Measurements from ENCODE around the gene SETD3.

Gene SETD3

GRCh38 chr14:99479906-99480869 lies at the start of gene SETD3:
TSS of gene SETD3 (minus strand) at chr14:99480859. CDS start at chr14:99465805, 15,054 bp downstream.
- peak in 1 of 2 donors; percentile 17 for DNase-seq

DNA sequence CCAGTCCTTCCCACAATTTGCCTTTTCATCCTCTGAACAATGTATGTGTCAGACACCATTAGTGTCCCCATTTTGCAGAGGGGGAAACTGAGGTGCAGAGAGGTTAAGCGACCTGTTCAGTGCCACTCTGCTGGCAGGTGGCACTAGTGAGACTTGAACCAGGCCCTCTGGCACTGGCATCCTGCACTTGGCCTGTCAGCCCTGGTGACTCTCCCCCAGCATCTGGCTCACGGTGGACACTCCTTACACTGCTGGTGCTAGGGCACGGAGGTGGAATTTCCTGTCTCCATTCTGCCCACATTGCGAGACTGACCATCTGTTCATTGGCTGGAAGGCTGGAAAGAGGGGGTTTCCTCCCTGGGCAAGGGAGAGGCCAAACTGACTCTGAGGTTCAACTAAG lies 49.2 kb upstream of the SETD3 start:
- no peak for DNase-seq

GRCh38 chr14:99527427-99528076 lies 46.9 kb upstream of the SETD3 start:
- no peak for DNase-seq

DNA sequence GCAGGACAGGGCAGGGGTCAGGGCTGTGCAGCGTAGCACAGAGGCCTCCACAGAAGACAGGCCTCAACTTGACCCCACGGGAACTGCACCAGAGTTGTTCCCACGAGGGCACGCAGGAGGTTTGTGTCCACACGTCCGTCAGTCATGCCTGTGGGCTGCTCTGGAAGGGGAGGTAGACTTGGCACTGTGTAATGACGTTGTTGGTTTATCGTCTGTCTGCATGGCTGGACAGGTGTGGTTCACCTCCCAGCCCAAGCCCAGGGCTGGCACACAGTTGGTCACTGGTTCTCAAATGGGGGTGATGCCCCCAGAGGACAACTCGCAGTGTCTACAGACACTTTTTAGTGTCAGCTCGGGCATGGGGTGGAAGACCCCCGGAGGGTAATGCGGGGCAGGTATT lies 46.4 kb upstream of the SETD3 start:
- no peak for DNase-seq

GRCh38 chr14:99525699-99526080 lies 45.0 kb upstream of the SETD3 start:
- DNase-seq: no peak

- DNase-seq: no peak
These were observed 44.4 kb upstream of the SETD3 start for GRCh38 chr14:99524804-99525698.

- DNase-seq: no peak
These were observed 43.5 kb upstream of the SETD3 start for GRCh38 chr14:99524091-99524661.

DNA sequence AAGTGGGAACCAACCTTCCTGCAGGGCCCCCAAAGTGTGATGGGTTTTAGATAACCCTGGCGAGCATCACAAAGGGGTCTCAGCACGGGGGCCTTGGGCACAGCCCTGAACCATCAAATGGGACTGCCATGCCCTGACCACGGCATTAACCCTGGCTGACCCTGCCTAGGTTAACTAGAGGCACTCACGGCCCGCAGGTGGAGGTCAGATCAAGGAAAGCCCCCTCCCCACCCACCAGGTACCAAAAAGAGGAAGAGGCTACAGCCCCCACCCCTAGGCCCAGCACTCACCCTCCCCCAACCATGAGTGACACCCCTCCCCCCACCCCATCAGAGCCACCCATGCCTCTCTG lies 43.0 kb upstream of the SETD3 start:
- DNase-seq: no peak

DNA sequence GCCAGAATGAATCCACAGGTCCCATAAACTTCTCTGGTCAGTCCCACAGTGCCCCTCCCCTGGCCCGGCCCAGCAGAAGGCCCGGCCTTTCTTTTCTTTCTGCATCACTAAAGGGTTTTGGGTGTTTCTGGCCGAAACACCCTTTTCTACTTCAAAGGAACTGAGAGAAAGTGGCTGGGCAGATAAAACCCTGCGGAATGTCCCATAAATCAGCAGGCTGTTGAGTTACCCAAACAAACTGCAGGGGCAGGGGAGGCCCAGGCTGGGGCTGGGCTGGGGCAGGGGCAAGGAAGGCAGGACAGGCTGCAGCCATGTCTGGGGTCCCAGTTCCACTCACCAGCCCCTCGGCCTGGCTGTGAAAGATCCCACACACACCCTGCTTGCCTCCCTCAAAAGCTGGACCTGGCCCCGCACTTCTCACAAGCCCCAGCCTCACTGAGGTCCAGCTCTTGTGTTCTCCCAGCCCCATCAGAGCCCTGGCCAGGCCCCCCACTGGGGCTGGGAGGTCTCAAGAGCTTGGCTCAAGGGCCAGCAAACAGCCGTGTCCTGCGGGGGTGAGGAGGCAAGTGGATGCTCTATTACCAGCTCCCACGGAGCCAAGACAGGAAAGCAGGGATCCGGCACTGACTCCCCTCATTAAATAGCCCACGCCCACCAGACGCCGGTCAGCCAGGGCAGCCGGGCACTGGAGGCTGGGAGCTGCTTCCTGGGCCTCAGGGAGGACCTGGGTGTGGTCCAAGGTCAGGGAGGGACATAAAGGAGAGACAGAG lies 42.5 kb upstream of the SETD3 start:
- no peak for DNase-seq

GRCh38 chr14:99522457-99522891 lies 41.8 kb upstream of the SETD3 start:
- no peak for DNase-seq

- no peak for DNase-seq
These were observed 41.4 kb upstream of the SETD3 start for GRCh38 chr14:99522025-99522401.

DNA sequence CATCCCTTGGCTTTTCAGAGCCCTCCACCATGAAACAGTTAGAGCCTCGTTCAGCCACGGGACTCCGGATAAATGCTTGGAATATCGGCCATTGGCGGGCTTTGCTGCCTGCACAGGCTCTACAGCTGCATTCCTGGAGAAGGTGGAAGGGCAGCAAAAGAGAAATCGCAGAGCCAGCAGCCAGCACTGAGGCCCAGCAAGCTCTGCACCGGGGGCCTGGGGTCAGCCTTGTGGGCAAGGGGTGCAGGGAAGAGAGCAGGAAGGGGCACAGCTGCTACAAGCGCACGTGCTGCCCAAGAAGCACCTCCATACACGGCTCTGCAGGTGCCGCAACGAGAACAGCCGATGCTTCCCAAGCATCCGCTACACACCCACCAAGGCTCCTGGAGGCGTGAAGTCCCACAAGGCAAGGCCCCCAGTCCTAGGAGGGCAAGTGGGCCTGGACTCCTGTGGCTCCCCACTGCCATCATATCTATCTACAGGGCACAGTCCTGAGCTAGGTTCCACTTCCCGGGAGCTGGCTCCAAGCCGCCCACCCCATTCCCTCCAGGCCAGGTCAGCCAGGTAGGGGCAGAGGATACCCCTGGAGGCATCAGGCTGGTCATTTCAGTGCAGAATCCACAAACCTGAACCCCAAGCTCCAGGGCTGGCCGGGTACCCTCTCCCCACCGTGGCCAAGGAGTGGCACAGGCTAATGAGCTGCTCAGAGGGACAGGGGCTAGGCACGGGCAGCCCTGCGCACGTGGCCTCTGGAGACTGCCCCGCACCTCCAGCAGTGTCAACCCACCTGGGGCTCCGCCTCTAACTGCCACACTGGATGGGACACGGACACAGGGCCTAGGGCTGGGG lies 40.7 kb upstream of the SETD3 start:
- no peak for DNase-seq

GRCh38 chr14:99520571-99521081 lies 40.0 kb upstream of the SETD3 start:
- DNase-seq: no peak

DNA sequence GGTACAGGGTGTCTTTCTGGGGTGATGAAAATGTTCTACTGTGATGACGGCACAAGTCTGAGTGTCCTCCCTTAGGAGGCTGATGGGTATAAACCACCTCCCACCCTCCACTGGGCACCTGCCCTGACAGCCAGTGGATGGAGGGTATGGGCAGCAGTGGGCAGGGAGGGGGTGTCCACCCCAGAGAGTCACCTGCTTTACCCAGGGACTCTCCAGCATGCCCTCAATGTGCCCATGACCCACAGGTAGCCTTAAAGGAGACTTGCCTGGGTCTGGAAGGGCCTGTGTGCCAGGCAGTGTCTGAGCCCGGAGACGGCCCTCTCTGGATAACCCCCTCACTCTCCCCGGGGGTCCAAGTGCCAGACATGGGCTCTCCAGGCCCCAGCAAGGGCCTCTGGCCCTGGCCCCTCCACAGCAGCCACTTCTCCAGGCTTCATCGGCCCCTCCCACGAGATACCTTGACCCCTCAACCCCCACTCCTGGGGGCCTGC lies 39.3 kb upstream of the SETD3 start:
- no peak for DNase-seq

GRCh38 chr14:99519347-99519881 lies 38.8 kb upstream of the SETD3 start:
- no peak for DNase-seq

- DNase-seq: peak; percentile 18 to 32
These were observed 38.0 kb upstream of the SETD3 start for GRCh38 chr14:99518441-99519346.

- no peak for DNase-seq
These were observed 37.2 kb upstream of the SETD3 start for GRCh38 chr14:99517643-99518381.

GRCh38 chr14:99516871-99517642 lies 36.4 kb upstream of the SETD3 start:
- no peak for DNase-seq
